Uterus (tissue), 4 donors: ENCODE data around the gene AP1M2. TPM values are rescaled to one million over a fixed set of nuclear protein-coding genes. Genes with fewer than 3 reads are reported as not detected.

Experiments
- DNase-seq, 2 donors: peaks; one replicate each; pipeline ENCODE4 v3.0.0-alpha.2; 2019 to 2020
- H3K27ac ChIP-seq, 2 donors: fragments of 200-600 bp; sonication (generic); 1 replicate in 1 of 2; 2 replicates in 1 of 2; pipeline ENCODE4 v1.5.1; 2016 to 2018
- H3K27me3 ChIP-seq, 2 donors: fragments of 200-600 bp; sonication (generic); one replicate each; pipeline ENCODE4 v1.5.1; 2018 to 2019; ENCODE audit warnings: control low read depth in 1 of 2
- H3K36me3 ChIP-seq, 2 donors: fragments of 200-600 bp; sonication (generic); one replicate each; pipeline ENCODE4 v1.5.1; 2019; ENCODE audit warnings: control low read depth in 1 of 2
- H3K4me1 ChIP-seq, 2 donors: fragments of 200-600 bp; sonication (generic); one replicate each; pipeline ENCODE4 v1.5.1; 2018 to 2019; ENCODE audit warnings: control low read depth in 1 of 2
- H3K4me3 ChIP-seq, 2 donors: fragments of 200-600 bp; sonication (generic); 1 replicate in 1 of 2; 2 replicates in 1 of 2; pipeline ENCODE4 v1.5.1; 2018 to 2019; ENCODE audit warnings: mild to moderate bottlenecking in 1 of 2
- H3K9me3 ChIP-seq, 2 donors: fragments of 200-600 bp; sonication (generic); one replicate each; pipeline ENCODE4 v1.5.1; 2019; ENCODE audit warnings: control low read depth in 1 of 2
- CTCF ChIP-seq, 4 experiments: fragments of 200-600 bp in 2 of 4; fragments of 450-650 bp in 2 of 4; sonication (generic) in 2 of 4; IDR thresholded peaks; one replicate each; pipeline ENCODE4 v1.5.1; 2016 to 2019; ENCODE audit warnings: antibody characterized with exemption in 4 of 4, mild to moderate bottlenecking in 2 of 4, moderate library complexity in 1 of 4
- POLR2A ChIP-seq, 2 donors: fragments of 450-650 bp; IDR thresholded peaks; one replicate each; pipeline ENCODE4 v1.6.1; 2016; ENCODE audit warnings: antibody characterized with exemption in 2 of 2, mild to moderate bottlenecking in 1 of 2, moderate library complexity in 1 of 2
- intact Hi-C: fragments of 100-400 bp; cut with DNase I; formaldehyde crosslinking; loops from one replicate; pipeline ENCODE4 v1.15.1; 2023; ENCODE audit warnings: low total_unique reads
- total RNA-seq, 4 donors: library from RNA; depleted of rRNA in 3 of 4; stranded (reverse); fragments of >200 nt in 3 of 4; gene quantifications; one replicate each; pipeline versions ENCODE4 v1.1.0 to v1.2.4, GENCODE V29; 2014 to 2023
- donor health status: DM: yes; HTN: yes; CAD: no.

AP1M2 gene
- total RNA-seq, 4 donors from 2014 or later = 14.9 to 16.7 TPM; not detected in 2

GRCh38 chr19:10586396-10586795 is 716 bp downstream of the AP1M2 start:
- peaks cover 0 to 6% of the 10 kb centered on the region in 2 donors for H3K27me3 ChIP-seq
- no peaks in the 10 kb centered on the region for H3K9me3 ChIP-seq
- H3K36me3 ChIP-seq = no peaks in the 10 kb centered on the region
- no peak overlapping the region for H3K4me3 ChIP-seq
- no peak overlapping the region for H3K27ac ChIP-seq
- TF ChIP-seq POLR2A (IDR thresholded peaks at IDR 0.05) = no peak
- no peak for TF ChIP-seq CTCF (IDR thresholded peaks at IDR 0.05)
- no peak for DNase-seq
- intact Hi-C loops = no loop called here
- no peaks in the 10 kb centered on the region for H3K4me1 ChIP-seq

DNA sequence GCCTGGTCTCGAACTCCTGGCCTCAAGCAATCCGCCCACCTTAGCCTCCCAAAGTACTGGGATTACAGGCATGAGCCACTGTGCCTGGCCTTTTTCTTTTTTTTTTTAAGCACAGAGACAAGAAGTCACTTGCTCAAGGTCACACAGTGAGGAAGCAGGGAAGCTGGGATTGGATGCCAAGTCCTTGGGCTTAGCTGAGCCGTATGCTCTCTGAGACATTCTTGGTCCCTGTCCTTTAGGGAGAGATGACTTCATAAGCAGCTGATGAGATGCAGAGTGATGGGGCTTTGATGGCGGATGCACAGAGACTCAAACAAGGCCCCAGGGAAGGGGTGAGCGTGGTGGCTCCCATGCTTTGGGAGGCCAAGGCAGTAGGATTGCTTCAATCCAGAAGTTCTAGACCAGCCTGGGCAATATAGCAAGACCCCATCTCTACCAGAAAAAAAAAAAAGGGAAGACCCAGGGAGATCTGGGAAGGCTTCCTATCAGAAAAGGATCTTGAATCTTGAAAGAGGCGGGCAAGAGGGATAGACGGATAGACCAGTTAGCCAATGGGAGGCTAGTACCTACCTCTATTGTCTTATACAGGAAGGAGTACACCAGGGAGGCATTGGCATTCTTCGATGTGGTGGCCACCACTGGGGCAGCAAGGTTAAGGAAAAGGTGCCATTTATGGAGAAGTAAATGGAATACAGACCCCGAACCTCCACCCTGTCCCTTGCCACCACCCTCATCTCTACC is 3.9 kb downstream of the AP1M2 start:
- DNase-seq = no peak
- intact Hi-C loops = loop anchor here (5.0 kb wide), 1 partner anchor 59 kb away; no protein-coding TSS in a partner anchor
- Histone ChIP-seq H3K27ac (no peak overlapping the region), H3K9me3 (no peaks in the 10 kb centered on the region), H3K27me3 (peaks cover 0 to 6% of the 10 kb centered on the region in 2 donors), H3K4me3 (no peak overlapping the region), H3K4me1 (no peaks in the 10 kb centered on the region), H3K36me3 (no peaks in the 10 kb centered on the region)
- no peak for TF ChIP-seq POLR2A (IDR thresholded peaks at IDR 0.05)
- no peak for TF ChIP-seq CTCF (IDR thresholded peaks at IDR 0.05)

DNA sequence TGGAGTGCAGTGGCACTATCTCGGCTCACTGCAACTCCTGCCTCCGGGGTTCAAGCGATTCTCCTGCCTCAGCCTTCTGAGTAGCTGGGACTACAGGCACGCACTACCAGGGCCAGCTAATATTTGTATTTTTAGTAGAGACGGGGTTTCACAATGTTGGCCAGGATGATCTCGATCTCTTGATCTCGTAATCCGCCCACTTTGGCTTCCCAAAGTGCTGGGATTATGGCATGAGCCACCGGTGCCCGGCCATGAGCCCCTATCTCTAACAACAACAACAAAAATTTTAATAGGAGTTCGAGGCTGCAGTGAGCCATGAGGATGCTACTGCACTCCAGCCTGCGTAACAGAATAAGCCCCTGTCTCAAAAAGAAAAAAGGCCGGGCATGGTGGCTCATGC is 5.0 kb downstream of the AP1M2 start:
- TF ChIP-seq POLR2A (IDR thresholded peaks at IDR 0.05) (no peak), CTCF (IDR thresholded peaks at IDR 0.05) (no peak)
- Histone ChIP-seq H3K36me3 (no peaks in the 10 kb centered on the region), H3K9me3 (no peaks in the 10 kb centered on the region), H3K27ac (no peak overlapping the region), H3K4me1 (no peaks in the 10 kb centered on the region), H3K27me3 (peaks cover 0 to 1% of the 10 kb centered on the region in 2 donors), H3K4me3 (no peak overlapping the region)
- no peak for DNase-seq
- intact Hi-C loops = loop anchor here (5.0 kb wide), 1 partner anchor 60 kb away; no protein-coding TSS in a partner anchor

DNA sequence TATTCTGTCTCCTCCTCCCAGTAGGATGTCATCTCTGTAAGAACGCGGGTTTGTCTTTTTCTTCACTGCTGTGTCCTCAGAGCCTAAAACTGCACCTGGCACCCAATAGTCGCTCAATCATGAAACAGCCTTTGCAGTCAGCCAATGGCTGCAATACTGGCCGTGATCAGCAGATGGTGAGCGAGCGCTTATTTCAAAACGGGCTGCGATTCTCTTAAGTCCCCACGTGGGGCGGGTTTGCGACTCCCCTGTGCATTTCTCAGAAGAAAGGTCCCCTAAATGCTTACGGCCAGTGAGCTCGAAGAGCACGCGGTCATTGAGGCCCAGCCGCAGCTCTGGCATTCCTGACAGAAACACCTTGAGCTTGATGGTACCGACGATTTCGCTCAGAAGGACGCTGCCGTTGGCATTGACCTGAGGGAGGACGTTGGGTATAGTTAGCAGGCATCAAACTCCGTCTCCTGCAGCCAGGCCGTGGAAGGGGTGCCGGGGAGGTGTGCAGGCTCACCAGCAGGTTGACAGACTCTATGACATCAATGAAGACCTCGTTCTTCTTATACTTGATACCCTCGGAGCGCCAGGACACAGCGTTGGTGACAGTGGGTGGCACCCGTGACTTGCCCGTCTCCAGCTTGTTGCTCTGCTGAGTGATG is 6.0 kb downstream of the AP1M2 start:
- TF ChIP-seq POLR2A (IDR thresholded peaks at IDR 0.05) (peak in 1 of 2 donors; percentile 24), CTCF (IDR thresholded peaks at IDR 0.05) (peak; percentile 97 to 100 (median 99))
- Histone ChIP-seq H3K9me3 (no peaks in the 10 kb centered on the region), H3K36me3 (no peaks in the 10 kb centered on the region), H3K27me3 (no peaks in the 10 kb centered on the region), H3K4me3 (no peak overlapping the region), H3K27ac (no peak overlapping the region), H3K4me1 (no peaks in the 10 kb centered on the region)
- peak; percentile 89 to 90 for DNase-seq
- intact Hi-C loops = loop anchor here (5.0 kb wide), 1 partner anchor 61 kb away; no protein-coding TSS in a partner anchor

- H3K9me3 ChIP-seq = no peaks in the 10 kb centered on the region
- H3K27ac ChIP-seq = no peak overlapping the region
- no peaks in the 10 kb centered on the region for H3K27me3 ChIP-seq
- intact Hi-C loops = no loop called here
- H3K4me3 ChIP-seq = no peak overlapping the region
- TF ChIP-seq POLR2A (IDR thresholded peaks at IDR 0.05) (no peak), CTCF (IDR thresholded peaks at IDR 0.05) (no peak)
- H3K36me3 ChIP-seq = no peaks in the 10 kb centered on the region
- no peak for DNase-seq
- H3K4me1 ChIP-seq = no peaks in the 10 kb centered on the region
Measured at GRCh38 chr19:10577951-10578350, 9.2 kb downstream of the AP1M2 start.
